ENCODE data around the gene ACTC1.
A peak's percentile ranks its signal among the peaks of the same experiment; 100 is the strongest.

The ACTC1 gene

DNA sequence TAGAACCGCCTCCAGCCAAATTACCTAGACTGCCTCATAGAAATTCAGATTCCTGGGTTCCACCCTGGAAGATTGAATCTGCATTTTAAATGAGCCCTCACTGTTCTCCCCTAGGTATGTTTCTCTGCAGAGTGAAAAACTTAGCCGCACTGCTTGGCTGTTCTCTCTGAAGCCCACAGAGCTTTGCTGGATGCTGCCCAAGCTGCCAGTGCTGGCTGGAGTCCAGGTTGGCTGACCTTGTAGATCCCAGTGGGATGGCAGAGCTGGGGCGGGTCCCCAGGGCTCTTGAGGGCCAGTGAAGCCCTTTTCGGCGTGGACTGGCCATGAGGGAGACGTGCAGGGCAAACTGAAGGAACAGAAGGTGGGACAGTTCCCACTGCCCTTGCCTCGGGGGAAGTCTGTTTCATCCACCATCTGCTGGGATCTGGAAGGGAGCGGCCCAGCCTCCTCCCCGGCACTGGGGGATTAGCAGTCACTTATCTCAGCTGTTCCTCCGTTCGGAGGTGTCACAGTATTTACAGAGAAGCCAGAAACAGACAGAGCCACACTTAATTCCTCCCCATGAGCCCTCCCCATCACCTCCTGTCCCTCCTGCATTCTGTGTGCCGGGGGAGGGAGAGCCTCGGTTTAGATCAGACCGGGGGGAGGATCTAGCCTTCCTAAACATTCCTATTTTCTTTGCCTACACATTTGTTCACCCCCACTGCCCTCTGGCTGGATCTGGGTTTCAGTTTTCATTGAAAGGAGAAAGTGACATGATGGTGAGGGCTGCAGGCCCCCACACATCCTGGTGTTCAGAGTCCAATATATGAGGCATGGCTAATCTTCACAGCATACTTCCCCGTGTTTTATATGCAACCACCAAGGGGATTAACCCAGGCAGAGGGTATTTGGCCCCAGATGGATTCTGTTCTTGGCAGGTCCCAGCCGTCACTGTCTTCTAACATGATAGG is 4.1 kb upstream of the ACTC1 start:
- DNase-seq = peak; percentile 84

DNA sequence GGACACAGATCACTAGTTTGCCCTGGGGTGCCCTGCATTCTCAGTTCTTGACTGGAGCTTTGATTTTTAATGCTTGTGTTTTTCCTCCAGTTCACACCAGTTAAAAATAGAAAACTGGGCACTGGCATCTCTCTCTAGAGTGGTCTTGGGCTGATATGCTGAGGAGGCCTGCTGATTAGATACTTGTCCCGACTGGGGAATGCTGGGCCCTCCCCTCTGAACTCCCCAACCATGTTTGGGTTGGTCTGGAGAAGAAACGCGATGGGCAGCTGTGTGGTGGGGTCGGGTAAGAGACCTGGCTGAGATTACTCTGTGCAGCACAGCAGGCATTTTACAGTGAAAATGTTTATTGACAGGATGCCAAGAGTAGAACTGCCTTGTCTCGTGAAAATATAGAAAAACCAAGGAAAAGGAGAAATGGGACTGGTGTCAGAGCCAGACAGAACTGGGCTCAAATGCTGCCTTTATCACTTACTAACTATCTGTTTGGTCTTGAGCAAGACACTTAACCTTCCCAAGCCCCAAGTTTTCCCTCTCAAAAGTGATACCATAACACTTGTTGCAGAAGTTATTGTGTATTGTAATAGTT is 1.6 kb upstream of the ACTC1 start:
- peak; percentile 20 for DNase-seq

DNA sequence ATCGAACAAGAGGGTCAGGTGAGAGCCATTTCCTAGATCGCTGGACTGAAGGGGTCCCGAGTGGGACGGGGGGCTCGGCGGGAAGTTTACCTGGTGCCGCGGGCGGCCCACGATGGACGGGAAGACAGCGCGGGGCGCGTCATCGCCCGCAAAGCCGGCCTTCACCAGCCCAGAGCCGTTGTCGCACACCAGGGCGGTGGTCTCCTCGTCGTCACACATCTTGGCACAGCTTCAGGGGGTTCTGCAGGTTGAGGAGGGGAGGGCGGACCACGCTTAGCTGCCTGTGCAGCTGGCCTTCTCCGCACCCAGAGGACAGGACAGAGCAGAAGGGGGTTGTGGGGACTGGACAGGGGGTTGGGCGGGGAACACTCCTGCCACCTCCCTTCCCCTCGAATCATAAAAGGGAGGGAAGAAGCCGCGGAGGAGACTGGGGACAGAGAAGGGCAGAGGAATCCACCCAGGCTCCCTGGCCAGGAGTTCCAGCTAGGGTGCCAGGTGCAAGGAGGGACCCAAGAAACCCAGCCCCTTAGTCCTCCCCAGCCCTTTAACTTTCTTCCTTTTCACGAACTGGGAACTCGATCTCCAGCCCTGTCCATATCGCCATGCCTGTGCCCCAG is 651 bp downstream of the ACTC1 start:
- DNase-seq = no peak

DNA sequence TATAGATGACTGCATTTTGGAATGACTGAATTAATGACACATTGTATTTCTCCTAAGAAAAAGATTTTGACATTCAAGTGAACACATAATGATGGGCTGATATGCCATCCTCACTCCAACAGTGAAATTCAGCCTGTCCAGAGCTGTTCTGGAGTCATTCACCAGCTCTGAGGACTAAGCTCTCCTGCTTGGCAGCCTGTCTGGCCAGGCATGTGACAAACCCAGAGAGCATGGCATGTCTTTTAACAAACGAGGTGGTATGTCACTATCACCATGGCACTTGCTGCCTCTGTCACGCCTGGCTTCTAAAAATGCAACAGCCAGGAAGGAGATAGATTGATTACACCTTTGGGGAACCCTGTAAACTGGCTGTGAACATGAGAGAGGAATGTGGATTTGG is 1.4 kb downstream of the ACTC1 start:
- no peak for DNase-seq

DNA sequence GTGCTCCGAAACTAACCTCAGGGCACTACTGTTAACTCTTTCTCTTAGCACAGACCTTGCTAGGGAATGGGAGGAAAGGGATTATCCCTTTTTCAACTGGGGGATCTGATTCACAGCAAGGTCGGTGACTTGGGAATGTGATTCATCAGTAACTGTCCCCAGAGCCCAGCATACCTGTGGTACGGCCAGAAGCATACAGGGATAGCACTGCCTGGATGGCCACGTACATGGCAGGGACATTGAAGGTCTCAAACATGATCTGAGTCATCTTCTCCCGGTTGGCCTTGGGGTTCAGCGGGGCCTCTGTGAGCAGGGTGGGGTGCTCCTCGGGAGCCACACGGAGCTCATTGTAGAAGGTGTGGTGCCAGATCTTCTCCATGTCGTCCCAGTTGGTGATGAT is 2.3 kb downstream of the ACTC1 start:
- DNase-seq = no peak

DNA sequence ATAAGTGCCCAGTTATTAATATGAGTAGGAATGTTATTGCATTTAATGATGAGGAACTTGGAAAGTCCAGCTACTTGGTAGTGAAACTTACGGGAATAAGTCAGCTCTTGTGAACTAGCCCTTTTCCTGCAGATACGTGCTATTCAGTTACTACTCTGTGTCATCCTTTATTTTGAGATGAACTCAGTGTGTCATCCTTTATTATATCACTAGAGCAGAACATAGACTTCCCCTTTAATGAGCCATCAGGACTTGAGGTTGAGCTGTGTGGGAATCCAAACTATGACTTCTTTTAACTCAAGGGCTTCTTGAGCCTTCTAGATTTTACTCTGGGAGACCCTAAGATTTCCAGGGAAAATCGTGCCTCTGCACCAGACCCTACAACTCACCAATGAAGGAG is 3.6 kb downstream of the ACTC1 start:
- DNase-seq = no peak

DNA sequence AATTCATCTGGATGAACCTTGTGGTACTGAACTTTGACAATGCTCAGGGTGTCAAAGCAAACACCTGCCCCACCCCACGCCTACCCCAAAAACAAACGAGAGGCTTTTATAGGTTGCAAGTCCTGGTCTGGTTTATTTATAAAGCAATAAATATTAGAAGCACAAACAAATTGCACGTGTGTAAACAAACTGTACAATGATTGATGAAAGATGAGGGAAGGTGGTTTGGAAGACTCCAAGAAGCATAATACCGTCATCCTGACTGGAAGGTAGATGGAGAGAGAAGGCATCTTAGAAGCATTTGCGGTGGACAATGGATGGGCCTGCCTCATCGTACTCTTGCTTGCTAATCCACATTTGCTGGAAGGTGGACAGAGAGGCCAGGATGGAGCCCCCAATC is 5.2 kb downstream of the ACTC1 start:
- DNase-seq = no peak

DNA sequence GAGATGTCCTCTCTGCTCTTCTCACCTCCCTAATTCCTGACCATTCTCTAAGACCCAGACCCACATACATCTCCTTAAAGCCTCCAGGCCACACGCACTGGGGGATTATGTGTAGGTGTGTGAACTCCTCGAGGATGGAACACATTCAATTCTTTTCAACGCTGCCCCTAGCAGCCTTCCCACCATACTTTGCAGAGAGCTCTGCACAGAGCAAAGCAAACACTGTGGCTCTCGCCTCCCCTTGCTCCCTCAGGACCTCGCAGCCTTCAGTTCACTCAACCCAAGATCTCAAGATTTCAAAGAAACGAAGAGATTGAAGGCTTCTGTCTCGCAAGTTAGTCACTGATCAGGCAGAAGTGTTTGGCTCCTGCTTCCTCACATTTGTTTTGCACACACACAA is 6.0 kb downstream of the ACTC1 start:
- DNase-seq = no peak

DNA sequence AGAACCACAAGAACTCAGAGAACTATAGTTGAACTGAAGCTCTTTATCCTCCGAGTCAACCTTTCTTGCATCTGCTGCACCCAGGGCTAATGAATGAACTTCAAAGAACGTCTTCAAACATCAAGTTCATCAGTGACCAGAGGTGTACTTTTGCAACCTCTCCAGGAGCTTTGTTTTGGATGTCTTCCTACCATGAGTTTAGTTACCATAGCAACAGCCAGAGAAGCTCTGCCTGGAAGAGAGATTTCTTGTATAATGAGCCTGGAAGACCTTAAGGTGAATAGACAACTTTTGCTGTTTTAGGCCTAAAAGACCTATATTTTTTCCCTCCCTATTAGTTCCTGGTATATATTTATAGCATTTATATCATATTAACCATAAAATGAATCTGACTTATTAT is 9.1 kb downstream of the ACTC1 start:
- no peak for DNase-seq

DNA sequence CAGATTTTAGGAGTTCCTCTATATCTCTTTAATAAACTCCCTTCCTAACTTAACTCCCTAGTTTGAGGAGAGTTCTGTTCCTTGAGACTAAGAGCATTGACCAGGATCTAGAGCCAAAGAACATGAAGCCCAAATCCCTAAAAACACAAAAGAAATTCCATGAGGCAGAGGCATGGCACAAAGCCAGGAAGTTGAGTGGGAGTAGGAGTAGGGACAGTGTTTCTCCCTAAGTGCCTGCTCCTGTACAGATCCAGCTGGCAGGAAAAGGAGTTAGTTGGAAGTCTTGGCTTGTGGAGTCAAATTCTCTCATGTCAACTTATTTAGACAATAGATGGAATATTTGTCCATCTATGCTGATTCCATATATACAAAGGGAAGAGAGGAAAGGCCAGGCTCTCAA is 11.4 kb downstream of the ACTC1 start:
- no peak for DNase-seq

DNA sequence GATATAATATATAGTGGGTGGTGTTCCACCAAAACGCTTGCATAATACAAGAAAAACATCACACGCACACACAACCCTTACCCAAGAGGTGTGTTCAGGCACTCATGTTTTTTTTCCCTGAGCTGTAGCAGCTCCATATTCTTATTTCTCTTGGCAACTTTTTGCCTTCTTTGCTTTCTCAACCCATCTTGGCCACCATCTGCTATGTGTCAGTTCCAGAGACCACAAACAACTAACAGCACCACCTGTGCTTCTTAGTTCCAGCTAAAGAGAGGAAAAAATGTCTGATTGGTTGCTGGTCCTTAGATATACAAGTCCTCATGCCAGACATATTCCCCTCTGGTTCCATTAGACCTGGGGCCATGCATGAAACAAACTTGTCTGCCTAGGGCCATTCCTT is 11.9 kb downstream of the ACTC1 start:
- no peak for DNase-seq

DNA sequence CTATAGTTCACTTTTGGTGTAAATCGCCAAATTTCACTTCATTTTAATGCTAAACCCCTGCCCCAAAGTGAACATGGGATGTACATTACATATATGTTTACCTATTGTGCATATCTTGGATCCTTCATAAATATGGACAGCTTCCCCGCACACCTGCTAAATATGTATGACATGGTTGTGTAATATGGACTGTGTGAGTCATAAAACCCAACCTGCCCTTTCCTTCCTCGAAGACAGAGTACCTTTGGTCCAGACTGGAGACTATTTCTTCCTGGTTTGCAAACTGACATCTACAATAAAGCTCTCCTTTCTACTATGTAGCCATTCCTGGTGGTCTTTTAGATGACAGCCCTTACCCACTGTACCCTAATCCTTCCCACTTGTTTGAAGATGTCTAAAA is 12.4 kb downstream of the ACTC1 start:
- no peak for DNase-seq

DNA sequence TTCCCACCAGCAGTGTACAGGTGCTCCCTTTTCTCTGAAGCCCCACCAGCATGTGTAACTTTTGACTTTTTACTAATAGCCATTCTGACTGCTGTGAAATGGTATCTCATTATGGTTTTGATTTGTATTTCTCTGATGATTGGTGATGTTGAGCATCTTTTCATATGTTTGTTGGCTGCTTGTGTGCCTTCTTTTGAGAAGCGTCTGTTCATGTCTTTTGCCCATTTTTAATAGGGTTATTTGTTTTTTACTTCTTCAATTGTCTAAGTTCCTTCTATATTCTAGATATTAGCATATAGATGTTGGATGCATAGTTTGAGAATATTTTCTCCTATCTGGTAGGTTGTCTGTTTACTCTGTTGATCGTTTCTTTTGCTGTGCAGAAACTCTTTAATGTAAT is 14.6 kb downstream of the ACTC1 start:
- DNase-seq = no peak

DNA sequence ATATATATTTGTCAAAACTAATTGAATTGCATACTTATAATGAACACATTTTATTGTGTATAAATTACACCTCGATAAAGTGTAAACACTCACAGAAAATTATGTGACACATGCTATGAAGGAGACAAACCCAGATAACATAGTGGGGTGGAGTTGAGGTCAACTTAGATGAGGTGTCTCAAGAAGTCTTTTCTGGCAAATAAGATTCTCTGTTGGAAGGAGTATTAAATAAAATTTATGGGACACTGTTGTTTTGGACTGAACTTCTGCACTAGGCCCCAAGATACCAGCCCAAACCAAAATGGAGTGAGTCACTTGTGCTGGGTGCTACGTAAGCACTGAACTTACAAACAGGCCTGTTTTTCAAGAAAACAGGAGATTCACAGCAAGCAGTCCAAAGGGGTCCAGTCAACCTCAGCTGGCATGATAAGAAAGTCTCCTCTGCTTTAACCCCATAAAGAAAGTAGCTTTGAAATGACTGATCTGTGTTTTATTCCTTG is 18.7 kb downstream of the ACTC1 start:
- DNase-seq = no peak

DNA sequence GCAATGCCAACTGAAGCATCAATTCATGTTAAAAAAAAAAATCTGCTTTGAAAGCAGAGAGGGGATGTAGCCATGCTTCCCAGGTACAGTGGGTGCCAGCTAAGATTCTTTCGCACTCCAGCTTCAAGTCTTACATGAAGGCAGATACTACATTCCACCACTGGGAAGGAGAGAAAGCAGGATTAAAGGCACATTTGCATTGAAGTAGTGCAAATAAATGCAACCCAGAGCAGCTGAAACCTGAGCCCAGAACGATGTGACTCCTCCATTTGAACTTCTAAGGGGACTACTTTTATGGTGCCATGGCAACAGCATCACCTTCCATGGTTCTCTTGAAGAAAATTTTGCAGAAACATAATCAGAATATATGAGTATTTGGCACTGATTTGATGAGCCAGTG is 21.4 kb downstream of the ACTC1 start:
- no peak for DNase-seq

DNA sequence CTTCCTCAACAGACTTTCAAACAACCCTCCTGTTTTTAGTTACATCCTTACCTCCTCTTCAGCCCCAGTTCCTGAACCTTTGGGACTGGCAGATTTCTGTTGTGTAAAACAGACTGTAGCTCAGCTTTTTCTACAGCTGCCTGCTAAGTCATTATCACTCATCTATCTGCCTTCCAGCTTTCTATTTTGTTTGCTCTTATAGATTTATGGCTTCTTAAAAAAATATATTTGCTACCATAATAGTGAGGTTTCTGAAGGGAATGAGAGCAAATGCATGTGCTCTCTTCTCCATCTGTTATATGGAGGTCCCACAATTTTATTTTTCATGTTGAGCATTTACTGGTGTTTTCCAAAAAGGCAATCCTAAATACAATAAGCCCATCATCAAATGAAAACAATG is 22.3 kb downstream of the ACTC1 start:
- peak; percentile 23 for DNase-seq

DNA sequence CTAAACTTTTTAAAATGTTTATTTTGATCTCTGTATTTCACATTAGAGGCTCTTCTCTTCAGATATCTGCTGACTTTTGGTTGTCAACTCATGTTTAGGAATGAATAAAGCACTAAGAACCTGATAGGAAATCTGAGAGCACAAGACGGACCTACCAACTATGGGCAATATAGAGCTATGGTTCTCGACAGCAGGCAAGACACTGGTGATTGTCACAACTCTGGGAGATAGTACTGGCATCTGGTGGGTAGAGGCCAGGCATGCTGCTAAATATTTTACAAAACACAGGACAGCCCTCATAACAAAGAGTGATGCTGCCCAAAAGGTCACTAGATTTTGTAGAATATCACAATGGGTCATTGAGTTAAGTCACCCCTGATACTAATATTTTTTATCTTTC is 23.0 kb downstream of the ACTC1 start:
- no peak for DNase-seq

DNA sequence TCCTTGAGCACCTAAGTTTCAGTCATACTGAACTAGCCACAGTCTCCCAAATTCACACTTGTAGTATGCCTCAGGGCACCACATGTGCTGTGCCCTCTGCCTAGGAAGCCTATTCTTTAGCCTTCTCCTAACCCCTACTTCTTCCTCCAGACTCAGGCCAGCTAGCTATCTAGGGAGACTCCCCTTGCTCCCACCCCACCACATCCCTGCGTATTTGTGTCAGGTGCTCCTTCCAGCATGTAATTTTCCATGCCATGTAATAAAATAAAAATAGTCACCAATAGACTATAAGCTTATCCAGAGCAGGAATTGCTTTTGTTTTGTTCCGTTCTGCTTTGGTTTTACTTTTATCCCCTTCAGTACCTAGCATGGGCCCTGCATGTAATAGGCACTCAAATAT is 25.6 kb downstream of the ACTC1 start:
- DNase-seq = no peak

DNA sequence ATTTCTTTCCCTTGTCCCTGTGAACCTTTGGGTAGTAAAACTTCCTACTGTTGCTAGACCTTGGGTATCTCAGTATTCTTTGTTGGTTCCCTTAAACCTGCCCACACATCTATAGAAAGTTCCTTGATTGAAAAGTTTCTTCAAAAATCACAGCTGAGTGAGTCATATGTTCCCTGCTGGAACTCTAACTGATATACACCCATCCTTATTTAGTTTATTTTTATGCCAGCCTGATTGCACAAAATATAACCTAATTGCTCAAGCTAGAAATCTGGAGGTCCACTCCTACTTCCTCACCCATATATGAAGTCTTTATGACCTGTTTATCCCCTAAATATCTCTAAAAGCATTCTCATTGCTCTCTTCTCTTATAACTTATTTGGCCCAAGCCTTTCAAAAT is 26.8 kb downstream of the ACTC1 start:
- DNase-seq = no peak

DNA sequence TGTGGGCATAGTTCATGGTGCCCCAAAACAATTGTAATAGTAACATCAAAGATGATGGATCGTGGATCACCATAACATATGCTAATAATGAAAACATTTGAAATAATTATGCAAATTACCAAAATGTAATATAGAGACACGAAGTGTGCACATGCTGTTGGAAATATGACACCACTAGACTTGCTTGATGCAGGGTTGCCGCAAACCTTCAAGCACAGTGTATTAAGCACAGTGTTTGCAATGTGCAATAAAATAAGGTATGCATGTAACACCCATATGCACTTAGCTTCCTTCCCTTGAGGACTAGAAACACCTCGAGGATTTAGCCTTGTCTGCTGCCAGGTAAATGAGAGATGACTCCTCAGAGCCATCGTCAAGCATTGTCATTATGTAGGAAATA is 29.6 kb downstream of the ACTC1 start:
- DNase-seq = no peak

DNA sequence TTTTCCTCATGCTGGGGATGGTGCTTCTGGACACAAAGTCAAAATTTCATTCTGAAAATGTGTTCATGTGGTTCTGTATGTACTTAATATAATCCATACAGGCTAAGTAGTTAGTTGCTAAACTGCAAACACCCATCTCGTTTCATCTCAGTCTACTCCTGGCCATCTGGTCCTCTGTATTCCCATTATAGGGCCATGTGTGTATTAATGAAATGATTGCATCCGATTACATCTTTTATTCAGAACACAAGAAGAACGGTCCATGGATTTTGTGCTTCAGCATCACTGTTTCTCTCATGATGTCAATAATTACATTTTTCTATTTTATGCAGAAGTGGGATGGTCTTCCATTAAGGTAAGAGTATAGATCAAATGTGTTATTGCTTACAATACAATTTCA is 34.4 kb downstream of the ACTC1 start:
- DNase-seq = peak; percentile 4

DNA sequence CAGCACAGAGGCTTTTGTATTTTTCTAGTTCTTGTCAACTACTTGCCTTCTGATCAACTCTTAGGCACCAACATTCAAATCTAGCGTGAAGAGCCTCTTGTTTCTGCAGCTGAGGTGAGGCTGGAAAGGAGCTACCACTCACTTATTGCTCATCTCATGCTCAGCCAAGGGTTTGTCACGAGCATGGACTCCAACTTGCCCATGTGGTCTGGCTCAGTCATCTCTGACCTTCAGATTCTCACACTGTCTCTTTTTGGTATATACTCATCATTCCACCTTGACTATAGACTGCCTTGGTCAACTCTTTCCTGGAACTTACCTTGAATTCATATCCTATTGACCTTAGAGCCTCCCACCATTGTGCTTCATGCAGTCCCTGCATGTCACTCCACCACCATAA is 35.4 kb downstream of the ACTC1 start:
- no peak for DNase-seq

DNA sequence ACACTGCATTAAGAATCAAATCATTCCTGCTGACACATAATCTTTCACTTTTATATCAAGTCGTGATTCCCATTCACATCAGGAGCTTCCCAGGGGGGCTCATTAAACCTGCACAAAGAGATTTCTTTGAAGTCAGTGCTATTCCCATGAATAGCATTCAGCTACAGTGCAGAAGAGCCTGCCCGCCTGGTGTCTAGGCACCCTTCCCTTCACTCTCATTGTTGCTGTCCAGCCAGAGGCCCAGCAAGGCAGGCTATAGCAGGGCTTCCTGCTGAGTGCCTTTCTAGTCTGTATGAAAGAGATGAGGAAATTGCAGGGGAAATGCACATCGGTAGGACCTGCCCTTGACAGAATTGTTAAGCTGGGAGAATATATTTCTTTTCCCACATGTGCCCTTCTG is 36.0 kb downstream of the ACTC1 start:
- no peak for DNase-seq

DNA sequence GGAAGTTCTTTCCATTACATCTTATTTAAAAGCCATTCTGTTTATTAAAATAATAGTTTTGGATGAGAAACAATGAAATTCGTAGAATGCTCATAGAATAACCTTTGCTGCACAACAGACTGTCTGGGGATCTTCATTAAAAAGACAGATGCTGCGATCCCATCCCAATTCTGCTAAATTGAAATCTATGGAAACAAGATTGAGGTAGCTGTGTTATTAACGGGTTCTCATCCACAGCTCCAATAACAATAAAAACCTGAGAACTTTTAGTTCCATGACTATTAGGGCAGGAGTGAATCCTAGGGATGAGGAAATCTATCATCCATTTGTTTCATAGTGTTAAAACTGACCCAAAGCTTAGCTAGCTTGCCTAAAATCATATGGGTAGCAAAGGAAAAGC is 38.1 kb downstream of the ACTC1 start:
- DNase-seq = no peak

Data from NCI-H1694 treated with DMSO at 0.1 percent for 48 hours (cell line).